ENCODE results near the gene DENND1B. TPM values are rescaled to one million over a fixed set of nuclear protein-coding genes. Genes with fewer than 3 reads are reported as not detected.
A peak's percentile ranks its signal among the peaks of the same experiment; 100 is the strongest.

The DENND1B gene
- total and polyA plus RNA-seq, 2 experiments from 2014 or later: 9.2 to 21.3 TPM

GRCh38 chr1:197738927-197739326, 36.4 kb downstream of the DENND1B start:
- in situ Hi-C loops (cut with MboI): no loop called here
- Histone ChIP-seq H3K9ac (no peak overlapping the region), H3K4me2 (ENCODE audit: unreplicated experiment) (no peak overlapping the region), H3K4me3 (no peak overlapping the region), H3K27ac (no peak overlapping the region), H3K9me3 (ENCODE audit: low read depth) (no peaks in the 10 kb centered on the region), H3K4me1 (ENCODE audit: insufficient read depth) (peaks cover 24% of the 10 kb centered on the region), H3F3A (ENCODE audit: insufficient read depth) (peaks cover 24% of the 10 kb centered on the region), H3K27me3 (replicated peaks; ENCODE audit: insufficient read depth) (no peaks in the 10 kb centered on the region), H3K36me3 (ENCODE audit: low read depth) (no peaks in the 10 kb centered on the region), H3K9me2 (ENCODE audit: insufficient read depth) (no peaks in the 10 kb centered on the region; the same call in 1 of the 2 replicates), H4K20me1 (ENCODE audit: insufficient read depth) (no peaks in the 10 kb centered on the region), H3K79me2 (ENCODE audit: insufficient read depth) (peaks cover 28% of the 10 kb centered on the region), H2AFZ (no peak overlapping the region)
- no peak for DNase-seq
- 0 to 8% methylated on average over 1 of the region's 1 CpG for WGBS, 2 experiments (ENCODE audit: low coverage in 1 of 2, low lambda C conversion rate in 2 of 2, missing lambda C conversion rate in 2 of 2)
- TF ChIP-seq EZH2phosphoT487 (IDR thresholded peaks at IDR 0.05; ENCODE audit: insufficient read depth, low read depth) (no peak), EZH2 (IDR thresholded peaks at IDR 0.05; ENCODE audit: insufficient read depth, poor library complexity, severe bottlenecking) (no peak)

- in situ Hi-C loops (cut with MboI): no loop called here
- WGBS, 2 experiments (ENCODE audit: low coverage in 1 of 2, low lambda C conversion rate in 2 of 2, missing lambda C conversion rate in 2 of 2): 98 to 100% methylated on average over 1 of the region's 1 CpG
- peaks cover 28% of the 10 kb centered on the region for H3K79me2 ChIP-seq (ENCODE audit: insufficient read depth)
- H3K9me2 ChIP-seq (ENCODE audit: insufficient read depth): no peaks in the 10 kb centered on the region; the same call in 1 of the 2 replicates
- DNase-seq: no peak
- H3K9me3 ChIP-seq (ENCODE audit: low read depth): no peaks in the 10 kb centered on the region
- no peaks in the 10 kb centered on the region for H4K20me1 ChIP-seq (ENCODE audit: insufficient read depth)
- peaks cover 24% of the 10 kb centered on the region for H3F3A ChIP-seq (ENCODE audit: insufficient read depth)
- no peak overlapping the region for H3K4me2 ChIP-seq (ENCODE audit: unreplicated experiment)
- no peak overlapping the region for H3K9ac ChIP-seq
- H3K27ac ChIP-seq: no peak overlapping the region
- no peak overlapping the region for H2AFZ ChIP-seq
- H3K36me3 ChIP-seq (ENCODE audit: low read depth): no peaks in the 10 kb centered on the region
- H3K4me3 ChIP-seq: no peak overlapping the region
- H3K4me1 ChIP-seq (ENCODE audit: insufficient read depth): peaks cover 24% of the 10 kb centered on the region
- TF ChIP-seq EZH2 (IDR thresholded peaks at IDR 0.05; ENCODE audit: insufficient read depth, poor library complexity, severe bottlenecking) (no peak), EZH2phosphoT487 (IDR thresholded peaks at IDR 0.05; ENCODE audit: insufficient read depth, low read depth) (no peak)
- no peaks in the 10 kb centered on the region for H3K27me3 ChIP-seq (replicated peaks; ENCODE audit: insufficient read depth)
These were observed 37.4 kb downstream of the DENND1B start for GRCh38 chr1:197737916-197738315.

GRCh38 chr1:197736685-197737084, 38.6 kb downstream of the DENND1B start:
- H3K36me3 ChIP-seq (ENCODE audit: low read depth): no peaks in the 10 kb centered on the region
- H3K4me1 ChIP-seq (ENCODE audit: insufficient read depth): peaks cover 24% of the 10 kb centered on the region
- no peaks in the 10 kb centered on the region; the same call in 1 of the 2 replicates for H3K9me2 ChIP-seq (ENCODE audit: insufficient read depth)
- H3F3A ChIP-seq (ENCODE audit: insufficient read depth): peaks cover 24% of the 10 kb centered on the region
- H3K27ac ChIP-seq: peak overlapping the region; percentile 40
- H2AFZ ChIP-seq: no peak overlapping the region
- in situ Hi-C loops (cut with MboI): no loop called here
- no peak overlapping the region for H3K4me3 ChIP-seq
- peak overlapping the region; percentile 32 for H3K4me2 ChIP-seq (ENCODE audit: unreplicated experiment)
- H3K27me3 ChIP-seq (replicated peaks; ENCODE audit: insufficient read depth): no peaks in the 10 kb centered on the region
- peak; percentile 88 for DNase-seq
- no peak for TF ChIP-seq EZH2 (IDR thresholded peaks at IDR 0.05; ENCODE audit: insufficient read depth, poor library complexity, severe bottlenecking)
- TF ChIP-seq EZH2phosphoT487 (IDR thresholded peaks at IDR 0.05; ENCODE audit: insufficient read depth, low read depth): 0 out of 2 replicates have a peak, but pooled peaks have one; percentile 40
- no peak overlapping the region for H3K9ac ChIP-seq
- no peaks in the 10 kb centered on the region for H4K20me1 ChIP-seq (ENCODE audit: insufficient read depth)
- WGBS, 2 experiments (ENCODE audit: low coverage in 1 of 2, low lambda C conversion rate in 2 of 2, missing lambda C conversion rate in 2 of 2): 0% methylated on average over 1 of the region's 1 CpG
- peaks cover 36% of the 10 kb centered on the region for H3K79me2 ChIP-seq (ENCODE audit: insufficient read depth)
- H3K9me3 ChIP-seq (ENCODE audit: low read depth): no peaks in the 10 kb centered on the region

GRCh38 chr1:197735461-197735860, 39.8 kb downstream of the DENND1B start:
- Histone ChIP-seq H2AFZ (no peak overlapping the region), H3K4me2 (ENCODE audit: unreplicated experiment) (no peak overlapping the region), H3K9me2 (ENCODE audit: insufficient read depth) (no peaks in the 10 kb centered on the region; the same call in 1 of the 2 replicates), H3K27me3 (replicated peaks; ENCODE audit: insufficient read depth) (no peaks in the 10 kb centered on the region), H3K27ac (no peak overlapping the region), H3F3A (ENCODE audit: insufficient read depth) (peaks cover 24% of the 10 kb centered on the region), H4K20me1 (ENCODE audit: insufficient read depth) (no peaks in the 10 kb centered on the region), H3K4me1 (ENCODE audit: insufficient read depth) (peaks cover 24% of the 10 kb centered on the region), H3K36me3 (ENCODE audit: low read depth) (no peaks in the 10 kb centered on the region), H3K9me3 (ENCODE audit: low read depth) (no peaks in the 10 kb centered on the region), H3K79me2 (ENCODE audit: insufficient read depth) (peaks cover 36% of the 10 kb centered on the region), H3K4me3 (no peak overlapping the region), H3K9ac (no peak overlapping the region)
- TF ChIP-seq EZH2phosphoT487 (IDR thresholded peaks at IDR 0.05; ENCODE audit: insufficient read depth, low read depth) (no peak), EZH2 (IDR thresholded peaks at IDR 0.05; ENCODE audit: insufficient read depth, poor library complexity, severe bottlenecking) (no peak)
- WGBS, 2 experiments (ENCODE audit: low coverage in 1 of 2, low lambda C conversion rate in 2 of 2, missing lambda C conversion rate in 2 of 2): 92 to 97% methylated on average over 16 of the region's 16 CpGs
- DNase-seq: no peak
- in situ Hi-C loops (cut with MboI): no loop called here

DNA sequence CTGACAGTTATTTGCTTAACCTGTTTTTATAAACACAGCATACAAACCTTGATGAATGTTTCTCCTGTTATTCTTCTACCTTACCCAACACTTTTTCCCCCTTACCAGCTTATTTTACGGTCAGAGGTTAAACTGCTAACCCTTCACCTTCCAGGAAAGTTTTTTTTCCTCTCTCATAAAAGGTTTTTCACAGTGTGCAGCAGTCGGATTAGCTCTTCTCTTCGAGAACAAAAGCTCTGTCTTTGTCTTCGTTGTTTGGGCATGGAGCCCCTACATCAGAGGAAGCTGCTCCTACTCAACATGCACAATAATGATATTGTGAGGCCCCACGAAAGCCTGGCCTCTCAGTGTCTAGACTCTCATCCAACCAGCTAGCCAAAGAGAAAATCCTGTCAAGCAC, 42.0 kb downstream of the DENND1B start:
- WGBS, 2 experiments (ENCODE audit: low coverage in 1 of 2, low lambda C conversion rate in 2 of 2, missing lambda C conversion rate in 2 of 2): 91% methylated on average over 5 of the region's 5 CpGs
- TF ChIP-seq EZH2phosphoT487 (IDR thresholded peaks at IDR 0.05; ENCODE audit: insufficient read depth, low read depth): no peak
- H3K9me3 ChIP-seq (ENCODE audit: low read depth): no peaks in the 10 kb centered on the region
- H3K9ac ChIP-seq: no peak overlapping the region
- DNase-seq: no peak
- peaks cover 24% of the 10 kb centered on the region for H3F3A ChIP-seq (ENCODE audit: insufficient read depth)
- H3K9me2 ChIP-seq (ENCODE audit: insufficient read depth): no peaks in the 10 kb centered on the region; the same call in 1 of the 2 replicates
- no peak overlapping the region for H3K4me2 ChIP-seq (ENCODE audit: unreplicated experiment)
- peaks cover 22% of the 10 kb centered on the region for H3K4me1 ChIP-seq (ENCODE audit: insufficient read depth)
- no peaks in the 10 kb centered on the region for H4K20me1 ChIP-seq (ENCODE audit: insufficient read depth)
- H3K36me3 ChIP-seq (ENCODE audit: low read depth): no peaks in the 10 kb centered on the region
- no peak overlapping the region for H3K4me3 ChIP-seq
- no peak overlapping the region for H2AFZ ChIP-seq
- in situ Hi-C loops (cut with MboI): no loop called here
- no peaks in the 10 kb centered on the region for H3K27me3 ChIP-seq (replicated peaks; ENCODE audit: insufficient read depth)
- no peak overlapping the region for H3K27ac ChIP-seq
- H3K79me2 ChIP-seq (ENCODE audit: insufficient read depth): peaks cover 16% of the 10 kb centered on the region
